Lung (tissue), 12 donors: ENCODE results near the gene EEF1AKMT1. TPM values are rescaled to one million over a fixed set of nuclear protein-coding genes. Genes with fewer than 3 reads are reported as not detected.
A peak's percentile ranks its signal among the peaks of the same experiment; 100 is the strongest.

Experiments used
- ATAC-seq: fragments of 200-7000 bp; cut with Tn5 transposase; one replicate; pipeline ENCODE4 v1.9.1; 2020; ENCODE audit warnings: moderate number of reproducible peaks; ENCODE audit not compliant: insufficient read depth, low FRiP score
- DNase-seq, 3 donors: peaks; one replicate each; pipeline ENCODE4 v3.0.0-alpha.2; 2013 to 2017
- H3K27ac ChIP-seq, 2 donors: one replicate each; pipeline ENCODE4 v1.5.1; 2013; ENCODE audit warnings: mild to moderate bottlenecking in 2 of 2, moderate library complexity in 2 of 2, control low read depth in 1 of 2, inconsistent platforms in 1 of 2, low read depth in 1 of 2, low read length in 1 of 2
- H3K27me3 ChIP-seq, 3 donors: one replicate each; pipeline ENCODE4 v1.5.1; 2013; ENCODE audit warnings: low read length in 2 of 3; ENCODE audit not compliant: control insufficient read depth in 3 of 3, insufficient read depth in 3 of 3
- H3K36me3 ChIP-seq, 4 donors: one replicate each; pipeline ENCODE4 v1.5.1; 2013; ENCODE audit warnings: low read length in 4 of 4, mild to moderate bottlenecking in 1 of 4, moderate library complexity in 1 of 4; ENCODE audit not compliant: control insufficient read depth in 4 of 4, insufficient read depth in 4 of 4
- H3K4me1 ChIP-seq, 5 donors: one replicate each; pipeline ENCODE4 v1.5.1; 2013; ENCODE audit warnings: low read length in 5 of 5, mild to moderate bottlenecking in 2 of 5, moderate library complexity in 1 of 5; ENCODE audit not compliant: control insufficient read depth in 5 of 5, insufficient read depth in 5 of 5
- H3K4me3 ChIP-seq: one replicate; pipeline ENCODE4 v1.5.1; 2013; ENCODE audit warnings: mild to moderate bottlenecking, control low read depth, moderate library complexity
- H3K9ac ChIP-seq, 2 donors: one replicate each; pipeline ENCODE4 v1.5.1; 2013; ENCODE audit warnings: low read length in 2 of 2, control low read depth in 1 of 2; ENCODE audit not compliant: insufficient read depth in 1 of 2
- H3K9me3 ChIP-seq, 4 donors: one replicate each; pipeline ENCODE4 v1.5.1; 2013; ENCODE audit warnings: low read length in 3 of 4, mild to moderate bottlenecking in 1 of 4, moderate library complexity in 1 of 4; ENCODE audit not compliant: control insufficient read depth in 4 of 4, insufficient read depth in 3 of 4
- WGBS, 2 donors: extraction: QIAGEN DNeasy Blood & Tissue Kit; methylation state at CpG; one replicate each; pipeline ENCODE4 v1.1.7; 2013; 5-methylcytosine and 5-hydroxymethylcytosine counted together
- polyA plus RNA-seq, 2 donors: library from polyadenylated mRNA; stranded (reverse); fragments of 200-250 nt; gene quantifications; one replicate each; pipeline ENCODE4 v1.2.1, GENCODE V29; 2013
- total RNA-seq, 2 donors: library from RNA; depleted of rRNA in 1 of 2; stranded (reverse); fragments of >200 nt in 1 of 2; gene quantifications; one replicate each; pipeline ENCODE4 v1.2.1, GENCODE V29; 2014 to 2021
- TF ChIP-seq, protein P1 (sequence below): IDR thresholded peaks from 2 replicates; pipeline ENCODE4 v1.5.1; 2012; ENCODE audit warnings: mild to moderate bottlenecking; ENCODE audit errors: control extremely low read depth, extremely low read depth
- donor health status: control.
- donor health status: control.
- donor health status: Bipolar disorder and iron deficiency.
- donor health status: healthy.
- donor health status: DM: yes; HTN: yes; CAD: no.

The EEF1AKMT1 gene
- total and polyA plus RNA-seq, 4 donors = 6.7 to 14.7 (median 11.5) TPM

DNA sequence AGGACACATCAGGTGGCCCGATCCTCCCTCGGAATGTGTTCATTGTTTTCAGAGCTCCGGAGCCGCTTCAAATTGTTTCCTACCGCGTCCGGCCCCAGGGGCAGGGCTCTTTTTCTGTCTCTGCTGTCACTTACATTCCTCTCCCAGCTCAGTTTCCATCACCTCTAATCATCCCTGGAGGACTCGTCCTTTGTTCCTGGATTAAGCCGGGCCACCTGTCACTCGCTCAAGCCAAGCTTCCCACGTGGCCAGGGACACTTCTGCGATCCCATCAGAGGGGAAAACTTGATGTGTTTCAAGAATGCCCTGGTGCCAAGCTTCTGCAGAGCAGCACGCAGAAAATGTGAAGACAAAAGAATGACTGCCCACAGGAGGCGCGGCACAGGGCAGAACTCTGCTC lies 56.8 kb downstream of the EEF1AKMT1 start:
- TF ChIP-seq, protein P1, sequence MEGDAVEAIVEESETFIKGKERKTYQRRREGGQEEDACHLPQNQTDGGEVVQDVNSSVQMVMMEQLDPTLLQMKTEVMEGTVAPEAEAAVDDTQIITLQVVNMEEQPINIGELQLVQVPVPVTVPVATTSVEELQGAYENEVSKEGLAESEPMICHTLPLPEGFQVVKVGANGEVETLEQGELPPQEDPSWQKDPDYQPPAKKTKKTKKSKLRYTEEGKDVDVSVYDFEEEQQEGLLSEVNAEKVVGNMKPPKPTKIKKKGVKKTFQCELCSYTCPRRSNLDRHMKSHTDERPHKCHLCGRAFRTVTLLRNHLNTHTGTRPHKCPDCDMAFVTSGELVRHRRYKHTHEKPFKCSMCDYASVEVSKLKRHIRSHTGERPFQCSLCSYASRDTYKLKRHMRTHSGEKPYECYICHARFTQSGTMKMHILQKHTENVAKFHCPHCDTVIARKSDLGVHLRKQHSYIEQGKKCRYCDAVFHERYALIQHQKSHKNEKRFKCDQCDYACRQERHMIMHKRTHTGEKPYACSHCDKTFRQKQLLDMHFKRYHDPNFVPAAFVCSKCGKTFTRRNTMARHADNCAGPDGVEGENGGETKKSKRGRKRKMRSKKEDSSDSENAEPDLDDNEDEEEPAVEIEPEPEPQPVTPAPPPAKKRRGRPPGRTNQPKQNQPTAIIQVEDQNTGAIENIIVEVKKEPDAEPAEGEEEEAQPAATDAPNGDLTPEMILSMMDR = no peak
- H3K27ac ChIP-seq = no peak overlapping the region
- ATAC-seq = no peak
- WGBS, 2 donors = 72 to 85% methylated on average over 15 of the region's 15 CpGs
- no peaks in the 10 kb centered on the region for H3K36me3 ChIP-seq
- DNase-seq = no peak
- no peak overlapping the region for H3K9ac ChIP-seq
- H3K4me1 ChIP-seq = peaks cover 0 to 20% (median 9%) of the 10 kb centered on the region in 5 donors
- H3K4me3 ChIP-seq = no peak overlapping the region
- H3K27me3 ChIP-seq = peaks cover 0 to 9% (median 0%) of the 10 kb centered on the region in 3 donors
- H3K9me3 ChIP-seq = peaks cover 0 to 2% (median 0%) of the 10 kb centered on the region in 4 donors

- H3K4me3 ChIP-seq = no peak overlapping the region
- 88 to 90% methylated on average over 6 of the region's 6 CpGs for WGBS, 2 donors
- peaks cover 0 to 14% (median 0%) of the 10 kb centered on the region in 5 donors for H3K4me1 ChIP-seq
- TF ChIP-seq, protein P1 = no peak
- H3K9me3 ChIP-seq = peaks cover 0 to 2% (median 0%) of the 10 kb centered on the region in 4 donors
- no peak for DNase-seq
- no peaks in the 10 kb centered on the region for H3K27me3 ChIP-seq
- ATAC-seq = no peak
- H3K9ac ChIP-seq = no peak overlapping the region
- H3K36me3 ChIP-seq = no peaks in the 10 kb centered on the region
- H3K27ac ChIP-seq = no peak overlapping the region
These were observed 58.4 kb downstream of the EEF1AKMT1 start for GRCh38 chr13:20715330-20715712.

DNA sequence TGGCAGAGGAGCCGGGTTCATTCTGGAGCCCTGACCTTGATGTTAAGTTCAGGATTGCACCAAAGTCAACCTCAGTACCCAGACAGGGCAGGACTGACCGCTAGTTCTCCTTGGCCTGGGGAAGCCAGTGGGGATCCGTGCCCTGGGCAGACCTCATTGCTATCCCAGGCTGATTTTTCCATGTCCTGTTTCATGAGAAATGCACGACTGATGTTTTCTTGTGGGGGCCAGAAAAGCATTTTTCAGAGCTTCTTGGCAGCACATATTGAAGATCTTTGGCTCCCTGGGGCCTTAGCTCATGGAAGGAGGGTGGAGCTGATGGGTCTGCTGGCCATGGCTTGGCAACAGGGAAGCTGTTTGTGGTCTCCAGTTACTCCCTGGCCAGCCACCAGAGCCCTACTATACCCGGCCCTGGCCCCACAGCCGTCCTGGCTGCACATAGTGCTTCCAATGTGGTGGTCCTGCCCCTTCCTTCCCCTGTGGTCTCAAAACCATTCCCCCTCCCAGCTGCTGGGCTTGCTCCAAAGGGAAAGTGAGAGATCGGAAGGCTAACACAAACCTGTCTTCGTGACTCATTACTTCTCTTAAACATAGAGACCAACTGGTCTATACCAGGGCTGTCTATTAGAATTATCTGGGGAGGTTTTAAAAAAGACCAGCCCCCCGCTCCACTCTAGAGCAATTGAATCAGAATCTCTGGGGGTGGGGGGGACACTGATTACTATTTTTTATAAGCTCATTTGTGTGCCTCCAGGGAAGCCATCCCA lies 59.0 kb downstream of the EEF1AKMT1 start:
- peak overlapping the region in 1 of 2 donors; percentile 12 for H3K27ac ChIP-seq

More for the DNA sequence above, 59.0 kb downstream of the EEF1AKMT1 start:
- H3K9ac ChIP-seq = no peak overlapping the region
- 59 to 68% methylated on average over 9 of the region's 9 CpGs for WGBS, 2 donors
- TF ChIP-seq, protein P1 = no peak
- H3K27me3 ChIP-seq = no peaks in the 10 kb centered on the region
- no peak overlapping the region for H3K4me3 ChIP-seq
- no peaks in the 10 kb centered on the region for H3K36me3 ChIP-seq
- H3K4me1 ChIP-seq = peaks cover 0 to 14% (median 0%) of the 10 kb centered on the region in 5 donors
- DNase-seq = peak; percentile 58 to 73 (median 58)
- ATAC-seq = no peak
- peaks cover 0 to 2% (median 0%) of the 10 kb centered on the region in 4 donors for H3K9me3 ChIP-seq
